Hepatocyte (in vitro differentiated cells): ENCODE measurements around the gene PRDM16.

Experiments used
- EZH2 ChIP-seq: fragments of 200-600 bp; sonication (generic); IDR thresholded peaks from 2 replicates; pipeline ENCODE4 v1.6.1; 2016; ENCODE audit warnings: antibody characterized with exemption, mild to moderate bottlenecking, borderline replicate concordance
- TF ChIP-seq, protein P1 (sequence below): fragments of 200-600 bp; sonication (generic); IDR thresholded peaks from 2 replicates; pipeline ENCODE4 v1.5.1; 2016; ENCODE audit warnings: antibody characterized with exemption, mild to moderate bottlenecking; ENCODE audit not compliant: poor library complexity

DNA sequence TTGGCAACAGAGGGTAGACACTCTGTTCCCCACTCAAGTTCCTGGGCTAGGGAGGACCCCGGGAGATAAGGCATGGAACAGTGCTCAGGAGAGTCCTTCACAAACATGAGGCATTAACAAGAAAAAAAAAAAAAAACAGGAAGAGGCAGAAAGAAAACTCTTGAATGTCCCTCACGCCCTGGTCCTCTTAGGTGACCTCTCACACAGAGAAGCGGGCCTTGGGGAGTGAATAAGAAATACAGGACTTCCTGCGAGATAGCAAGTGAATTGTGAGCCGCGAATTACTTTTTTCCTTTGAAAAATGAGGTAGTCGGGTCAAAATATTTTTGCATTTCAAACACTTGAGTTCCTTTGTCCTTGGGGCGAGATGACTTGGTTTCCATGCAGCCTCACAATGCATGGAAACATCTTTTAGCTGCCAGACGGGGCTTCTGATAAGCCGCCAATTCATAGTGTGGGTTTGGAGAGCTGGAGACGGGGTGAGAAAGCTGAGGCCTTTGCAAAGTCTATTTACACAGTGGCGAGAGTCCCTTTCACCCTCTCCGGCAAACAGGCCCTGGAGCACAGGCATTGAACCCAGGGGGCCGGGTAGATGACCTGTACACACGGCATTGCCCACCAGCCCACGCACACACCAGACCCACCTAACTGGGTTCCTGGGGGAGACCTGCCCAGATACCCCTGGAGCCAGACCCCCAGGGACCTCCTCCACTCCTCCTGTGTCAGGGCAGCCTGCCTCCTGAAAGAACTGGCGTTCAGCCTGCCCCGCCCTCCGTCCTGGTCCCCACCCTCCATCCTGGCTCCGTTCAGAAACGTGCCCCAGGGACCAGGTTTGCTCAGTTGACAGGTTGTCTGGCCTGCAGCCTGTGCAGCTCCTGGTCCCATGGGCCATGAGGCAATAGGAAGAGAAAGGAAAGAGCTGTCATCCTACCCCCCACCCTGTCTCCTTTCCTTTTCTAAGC, 192.3 kb downstream of the PRDM16 start:
- TF ChIP-seq EZH2: no peak
- TF ChIP-seq, protein P1, sequence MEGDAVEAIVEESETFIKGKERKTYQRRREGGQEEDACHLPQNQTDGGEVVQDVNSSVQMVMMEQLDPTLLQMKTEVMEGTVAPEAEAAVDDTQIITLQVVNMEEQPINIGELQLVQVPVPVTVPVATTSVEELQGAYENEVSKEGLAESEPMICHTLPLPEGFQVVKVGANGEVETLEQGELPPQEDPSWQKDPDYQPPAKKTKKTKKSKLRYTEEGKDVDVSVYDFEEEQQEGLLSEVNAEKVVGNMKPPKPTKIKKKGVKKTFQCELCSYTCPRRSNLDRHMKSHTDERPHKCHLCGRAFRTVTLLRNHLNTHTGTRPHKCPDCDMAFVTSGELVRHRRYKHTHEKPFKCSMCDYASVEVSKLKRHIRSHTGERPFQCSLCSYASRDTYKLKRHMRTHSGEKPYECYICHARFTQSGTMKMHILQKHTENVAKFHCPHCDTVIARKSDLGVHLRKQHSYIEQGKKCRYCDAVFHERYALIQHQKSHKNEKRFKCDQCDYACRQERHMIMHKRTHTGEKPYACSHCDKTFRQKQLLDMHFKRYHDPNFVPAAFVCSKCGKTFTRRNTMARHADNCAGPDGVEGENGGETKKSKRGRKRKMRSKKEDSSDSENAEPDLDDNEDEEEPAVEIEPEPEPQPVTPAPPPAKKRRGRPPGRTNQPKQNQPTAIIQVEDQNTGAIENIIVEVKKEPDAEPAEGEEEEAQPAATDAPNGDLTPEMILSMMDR: no peak
